ENCODE measurements around the gene APPBP2.
"Not testable (repeated sequence)": the region's sequence is repeated elsewhere in the genome, so short reads cannot be mapped to it uniquely, and the experiment has no call there.

Gene APPBP2

DNA sequence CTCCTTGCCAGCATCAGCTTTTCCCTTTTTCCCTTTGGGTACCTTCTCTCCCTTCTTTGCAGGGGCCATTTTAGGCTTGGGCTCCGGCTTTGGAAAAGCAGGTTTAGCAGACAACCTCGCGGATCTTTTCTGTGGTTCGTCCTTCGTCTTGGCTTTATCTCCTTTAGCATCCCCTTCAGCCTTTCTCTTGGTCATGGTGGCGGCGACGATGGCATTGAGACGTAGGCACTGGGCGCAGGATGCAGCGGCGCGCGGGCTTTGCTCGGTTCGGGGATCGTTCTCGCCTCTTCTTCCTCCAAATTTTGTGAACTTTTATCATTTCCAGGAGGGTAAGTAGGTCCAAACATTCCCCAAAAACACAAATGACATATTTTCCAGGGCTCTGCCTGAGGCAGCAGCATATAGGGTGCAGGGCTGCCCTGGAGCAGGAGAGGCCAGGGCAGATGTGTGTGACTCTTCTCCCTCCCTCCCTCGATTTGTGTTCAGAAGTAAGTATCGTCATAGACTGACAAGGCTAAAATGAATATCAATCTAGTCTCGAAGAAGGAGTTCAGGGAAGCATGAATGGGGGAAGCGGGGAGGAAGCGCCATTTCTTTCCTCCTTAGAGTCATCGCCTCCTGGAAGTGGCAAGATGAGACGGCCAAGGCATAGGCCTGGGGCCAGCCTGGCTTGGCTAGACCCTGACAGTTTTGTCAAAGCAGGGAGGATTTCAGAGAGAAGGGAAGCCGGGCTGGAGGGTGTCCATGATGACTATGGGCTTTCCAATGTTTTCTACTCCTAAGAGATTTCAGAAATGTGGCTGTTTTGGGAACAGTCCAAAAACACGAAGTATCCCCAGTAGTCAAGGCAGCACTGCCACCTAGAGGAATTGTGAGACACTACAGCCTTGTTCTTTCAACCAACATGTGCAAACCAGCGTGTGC, 90.5 kb downstream of the APPBP2 start:
- peak; percentile 80 for DNase-seq (ENCODE audit: low read depth)

GRCh38 chr17:60433021-60433997, 92.7 kb downstream of the APPBP2 start:
- DNase-seq (ENCODE audit: low read depth), result not testable (repeated sequence)

GRCh38 chr17:60430561-60430960, 95.5 kb downstream of the APPBP2 start:
- DNase-seq (ENCODE audit: low read depth), result not testable (repeated sequence)

GRCh38 chr17:60428491-60428890, 97.6 kb downstream of the APPBP2 start:
- DNase-seq (ENCODE audit: low read depth), result not testable (repeated sequence)

- DNase-seq (ENCODE audit: low read depth), result no peak
Observed at GRCh38 chr17:60426596-60426995, 99.4 kb downstream of the APPBP2 start.

DNA sequence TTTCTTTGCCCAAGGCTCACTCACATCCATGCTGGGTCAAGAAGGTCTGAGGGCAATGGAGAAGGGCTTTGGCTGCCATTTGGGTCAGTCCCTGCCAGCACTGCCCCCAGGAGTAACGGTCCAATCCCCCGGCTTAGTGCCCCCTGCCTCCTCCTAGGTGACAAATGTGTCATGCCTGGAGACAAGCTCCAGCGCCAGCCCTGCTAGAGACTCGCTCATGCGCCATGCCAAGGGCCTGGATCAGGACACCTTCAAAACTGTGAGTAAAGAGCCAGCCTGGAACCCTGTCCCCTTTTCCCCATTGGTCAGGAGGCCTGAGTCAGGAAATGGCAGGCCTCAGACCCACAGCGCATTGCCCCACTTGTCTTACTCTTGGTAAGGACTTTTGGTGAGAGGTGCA, 100.4 kb downstream of the APPBP2 start:
- no peak for DNase-seq (ENCODE audit: low read depth)

DNA sequence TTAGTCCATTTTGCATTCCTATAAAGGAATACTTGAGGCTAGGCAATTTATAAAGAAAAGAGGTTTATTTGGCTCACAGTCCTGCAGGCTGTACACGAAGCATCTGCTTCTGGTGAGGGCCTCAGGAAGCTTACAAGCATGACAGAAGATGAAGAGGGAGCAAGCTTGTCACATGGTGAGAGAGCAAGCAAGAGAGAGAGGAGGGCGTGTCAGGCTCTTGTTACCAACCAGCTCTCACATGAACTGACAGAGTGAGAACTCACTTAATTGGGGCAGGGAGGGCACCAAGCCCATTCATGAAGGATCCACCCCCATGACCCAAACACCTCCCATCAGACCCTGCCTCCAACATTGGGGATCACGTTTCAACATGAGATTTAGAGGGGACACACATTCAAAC, 102.2 kb downstream of the APPBP2 start:
- no peak for DNase-seq (ENCODE audit: low read depth)

- DNase-seq (ENCODE audit: low read depth), result no peak
Observed at GRCh38 chr17:60422162-60422665, 103.8 kb downstream of the APPBP2 start, which contains the start of gene CHCT1. TSS of gene CHCT1 (plus strand) at chr17:60422489. CDS start at chr17:60422593, 104 bp downstream.

- DNase-seq (ENCODE audit: low read depth), result peak; percentile 25
Observed at GRCh38 chr17:60421273-60422161, 104.5 kb downstream of the APPBP2 start.

DNA sequence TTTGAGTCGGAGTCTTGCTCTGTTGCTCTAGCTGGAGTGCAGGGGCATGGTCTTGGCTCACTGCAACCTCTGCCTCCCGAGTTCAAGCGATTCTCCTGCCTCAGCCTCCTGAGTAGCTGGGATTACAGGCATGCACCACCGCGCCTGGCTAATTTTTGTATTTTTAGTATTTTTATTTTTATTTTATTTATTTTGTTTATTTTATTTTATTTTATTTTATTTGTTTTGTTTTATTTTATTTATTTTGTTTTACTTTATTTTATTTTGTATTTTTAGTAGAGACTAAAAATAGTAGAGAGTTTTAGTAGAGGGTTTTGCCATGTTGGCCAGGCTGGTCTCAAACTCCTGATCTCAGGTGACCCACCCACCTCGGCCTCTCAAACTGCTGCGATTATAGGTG, 106.2 kb downstream of the APPBP2 start:
- DNase-seq (ENCODE audit: low read depth), result not testable (repeated sequence)

- not testable (repeated sequence) for DNase-seq (ENCODE audit: low read depth)
Observed at GRCh38 chr17:60419003-60419402, 107.0 kb downstream of the APPBP2 start.

DNA sequence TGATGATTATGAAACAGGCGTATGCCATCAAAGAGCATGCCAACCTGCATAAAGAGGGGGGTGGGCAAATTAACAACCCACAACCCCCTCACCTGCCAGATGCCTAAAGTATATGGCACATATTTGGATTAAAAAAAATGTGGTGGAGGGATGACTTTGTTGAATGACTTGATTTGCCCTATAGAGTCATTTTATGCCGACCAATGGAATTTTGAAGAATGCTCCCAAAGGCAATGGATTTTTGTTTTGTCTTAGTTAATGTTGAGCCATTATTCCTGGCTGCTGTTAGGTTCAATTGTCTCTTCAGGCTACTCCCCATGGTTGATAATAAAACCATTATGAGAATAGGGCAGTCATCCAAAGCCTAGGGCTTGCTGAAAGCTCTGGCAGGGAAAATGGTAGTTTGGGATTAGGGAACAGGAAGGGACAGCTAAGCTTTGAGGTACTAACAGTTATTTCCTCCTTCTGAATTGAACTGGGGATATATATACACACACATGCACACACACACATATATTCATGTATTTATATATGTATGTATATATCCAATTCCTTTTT, 109.6 kb downstream of the APPBP2 start:
- DNase-seq (ENCODE audit: low read depth), result no peak

DNA sequence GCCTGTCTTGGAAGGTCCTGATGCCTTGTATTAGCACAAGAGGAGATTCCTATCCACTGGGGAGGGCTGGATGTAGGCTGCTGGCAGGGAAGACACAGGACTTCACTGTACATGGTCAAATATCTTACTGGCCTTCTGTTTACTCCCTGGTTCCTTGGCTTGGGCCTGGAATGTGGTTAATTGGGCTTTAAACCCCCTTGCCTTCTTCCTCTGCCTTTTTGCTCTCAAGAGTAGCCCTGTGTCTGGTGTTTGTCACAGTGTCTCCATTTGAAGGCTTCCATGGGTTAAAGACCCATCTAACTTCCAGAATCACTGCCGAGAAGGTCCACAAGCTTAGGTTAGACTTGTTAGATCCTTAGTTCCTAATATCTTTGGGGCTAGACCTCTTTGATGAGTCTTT, 110.9 kb downstream of the APPBP2 start:
- no peak for DNase-seq (ENCODE audit: low read depth)

DNA sequence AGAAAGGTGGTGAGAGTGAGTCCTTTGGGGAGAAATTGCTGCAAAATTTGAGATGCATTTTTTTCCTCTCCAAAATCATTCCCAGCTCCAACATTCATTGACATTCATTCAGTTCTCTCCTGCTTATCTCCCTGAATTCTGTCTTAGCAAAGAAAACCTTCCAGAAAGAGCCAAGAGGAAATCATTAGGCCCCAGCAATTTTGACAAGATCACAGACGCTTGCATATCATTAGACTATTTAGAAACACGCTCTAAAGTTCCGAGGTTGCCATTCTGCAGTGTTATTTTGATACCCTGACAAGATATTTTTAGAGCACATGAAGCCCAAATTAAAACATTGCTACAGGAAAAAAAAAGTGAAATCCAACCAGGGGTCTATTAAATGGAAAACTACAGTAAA, 113.3 kb downstream of the APPBP2 start:
- DNase-seq (ENCODE audit: low read depth), result no peak

GRCh38 chr17:60410001-60410400, 116.0 kb downstream of the APPBP2 start:
- no peak for DNase-seq (ENCODE audit: low read depth)

GRCh38 chr17:60406887-60407286, 119.2 kb downstream of the APPBP2 start:
- no peak for DNase-seq (ENCODE audit: low read depth)

DNA sequence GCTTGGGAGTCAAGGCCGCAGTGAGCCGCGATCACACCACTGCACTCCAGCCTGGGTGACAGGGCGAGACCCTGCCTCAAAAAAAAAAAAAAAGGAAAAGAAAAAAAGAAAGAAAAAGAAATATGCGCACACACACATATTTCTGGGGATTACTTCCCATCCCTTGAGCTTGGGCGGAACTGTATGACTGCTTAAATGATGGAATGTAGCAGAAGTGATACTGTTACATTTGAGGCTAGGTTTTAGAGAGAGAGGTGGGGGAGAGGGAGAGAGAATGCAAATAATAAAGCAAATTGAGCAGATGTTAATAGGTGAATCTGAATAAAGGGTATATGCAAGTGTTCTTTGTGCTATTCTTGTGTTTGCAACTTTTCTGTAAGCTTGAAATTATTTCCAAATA, 122.1 kb downstream of the APPBP2 start:
- DNase-seq (ENCODE audit: low read depth), result no peak

DNA sequence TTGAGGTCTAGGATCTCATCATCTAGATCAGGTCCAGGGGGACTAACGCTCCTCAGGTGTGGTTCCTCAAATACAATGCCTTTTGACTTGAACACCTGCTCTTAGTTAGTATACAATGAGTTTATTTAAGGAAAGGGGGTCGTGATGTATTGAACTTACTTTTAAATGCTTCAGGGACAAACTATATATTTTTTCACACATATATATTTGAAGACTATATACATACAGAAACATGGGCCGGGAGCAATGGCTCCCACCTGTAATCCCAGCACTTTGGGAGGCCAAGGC, 122.6 kb downstream of the APPBP2 start:
- DNase-seq (ENCODE audit: low read depth), result no peak

DNA sequence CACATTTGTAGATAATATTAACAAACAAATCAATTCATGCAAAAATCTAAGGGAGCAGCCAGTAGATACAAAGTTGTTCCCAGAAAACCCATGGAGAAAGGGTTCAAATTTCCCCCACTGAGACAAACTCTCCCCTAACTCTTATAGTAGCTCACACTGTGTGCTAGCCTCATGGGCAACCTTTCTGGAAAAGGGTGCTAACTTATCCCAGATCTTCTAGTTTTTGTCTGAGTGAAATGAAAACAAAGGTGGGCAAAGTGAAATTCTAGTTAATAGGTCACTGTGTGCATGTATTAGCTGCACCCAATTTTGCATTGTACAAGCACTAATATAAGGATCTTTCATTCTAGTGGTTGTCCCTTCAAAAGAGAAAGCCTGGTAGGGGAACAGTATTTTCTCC, 124.2 kb downstream of the APPBP2 start:
- DNase-seq (ENCODE audit: low read depth), result no peak

DNA sequence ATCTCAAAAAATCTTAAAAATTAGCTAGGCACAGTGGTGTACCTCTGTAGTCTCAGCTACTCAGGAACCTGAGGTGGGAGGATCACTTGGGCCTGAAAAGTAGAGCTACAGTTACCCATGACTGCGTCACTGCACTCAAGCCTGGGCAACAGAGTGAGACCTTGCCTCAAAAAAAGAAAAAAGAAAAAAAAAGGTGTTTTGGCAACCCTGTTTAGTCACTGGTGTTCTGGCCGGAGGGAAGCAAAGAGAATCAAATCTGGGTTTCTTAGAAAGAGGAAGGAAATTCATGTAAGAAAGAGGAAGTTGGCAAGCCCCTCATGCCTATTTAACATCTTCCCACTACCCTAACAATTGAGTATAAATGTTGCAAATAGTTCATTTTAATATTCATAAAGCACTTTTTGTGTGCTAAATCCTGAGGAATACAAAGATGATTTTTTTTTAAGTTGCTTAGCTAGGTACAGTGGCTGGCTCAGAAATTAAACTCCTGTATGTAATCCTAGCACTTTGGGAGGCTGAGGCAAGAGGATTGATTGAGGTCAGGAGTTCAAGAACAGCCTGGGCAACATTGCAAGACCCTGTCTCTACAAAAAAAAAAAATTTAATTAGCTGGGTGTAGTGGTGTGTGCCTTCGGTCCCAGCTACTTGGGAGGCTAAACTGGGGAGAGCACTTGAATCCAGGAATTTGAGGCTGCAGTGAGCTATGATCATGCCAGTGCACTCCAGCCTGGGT, 127.6 kb downstream of the APPBP2 start:
- DNase-seq (ENCODE audit: low read depth), result no peak

DNA sequence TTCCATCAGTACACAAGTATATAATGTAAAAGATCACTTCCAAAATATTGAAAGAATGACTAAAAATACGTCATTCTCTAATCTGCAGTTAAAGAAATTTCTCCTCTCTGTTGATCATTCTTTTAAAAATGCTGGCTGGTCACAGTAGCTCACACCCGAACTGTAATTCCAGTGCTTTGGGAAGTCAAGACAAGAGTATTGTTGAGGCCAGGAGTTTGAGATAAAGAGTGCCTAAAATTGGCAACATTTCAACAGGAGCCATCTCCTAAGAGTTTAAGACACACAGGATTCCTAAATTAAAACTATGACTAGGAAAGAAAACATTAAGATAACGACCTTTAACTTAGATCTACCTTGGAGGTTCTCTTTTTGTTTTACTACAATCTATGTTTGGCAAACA, 129.6 kb downstream of the APPBP2 start:
- no peak for DNase-seq (ENCODE audit: low read depth)

All from amniotic epithelial cell (primary cell).